WI38 (cell line): ENCODE results near the gene USH1C.

ENCODE experiments used
- H3K4me3 ChIP-seq: 2 replicates; pipeline ENCODE4 v1.5.1; 2011; ENCODE audit warnings: low read depth, mild to moderate bottlenecking, control low read depth, low read length
- CTCF ChIP-seq: IDR thresholded peaks from 2 replicates; pipeline ENCODE4 v1.5.1; 2012; ENCODE audit warnings: low read depth, mild to moderate bottlenecking, control low read depth, low read length

USH1C gene

GRCh38 chr11:17504330-17505107 is 39.7 kb downstream of the USH1C start:
- peak; percentile 85 for TF ChIP-seq CTCF
- no peak overlapping the region for H3K4me3 ChIP-seq

GRCh38 chr11:17502630-17503029 is 41.6 kb downstream of the USH1C start:
- no peak overlapping the region for H3K4me3 ChIP-seq
- TF ChIP-seq CTCF = no peak

GRCh38 chr11:17500673-17501072 is 43.5 kb downstream of the USH1C start:
- no peak overlapping the region for H3K4me3 ChIP-seq
- TF ChIP-seq CTCF = no peak

- TF ChIP-seq CTCF = 0 out of 2 replicates have a peak, but pooled peaks have one; percentile 21
Measured at GRCh38 chr11:17498475-17498874, 45.7 kb downstream of the USH1C start.

GRCh38 chr11:17498058-17498457 is 46.2 kb downstream of the USH1C start:
- TF ChIP-seq CTCF = no peak

More at GRCh38 chr11:17498475-17498874, 45.7 kb downstream of the USH1C start:
- H3K4me3 ChIP-seq = no peak overlapping the region

GRCh38 chr11:17496406-17496805 is 47.8 kb downstream of the USH1C start:
- no peak overlapping the region for H3K4me3 ChIP-seq
- TF ChIP-seq CTCF = no peak

More at GRCh38 chr11:17498058-17498457, 46.2 kb downstream of the USH1C start:
- H3K4me3 ChIP-seq = no peak overlapping the region

GRCh38 chr11:17494019-17494418 is 50.2 kb downstream of the USH1C start:
- TF ChIP-seq CTCF = no peak
- no peak overlapping the region for H3K4me3 ChIP-seq
